Cardiac muscle cell (in vitro differentiated cells and primary cell): ENCODE data around the gene PDS5B. TPM values are rescaled to one million over a fixed set of nuclear protein-coding genes. Genes with fewer than 3 reads are reported as not detected.

ENCODE experiments used
- DNase-seq, 2 donors: peaks; one replicate each; pipeline versions ENCODE4 v3.0.0 to v3.0.0-alpha.2; 2010 to 2017; ENCODE audit warnings: low read depth in 1 of 2, low spot score in 1 of 2
- H3K27ac ChIP-seq: fragments of 200-600 bp; sonication (generic); 2 replicates; pipeline ENCODE4 v1.5.1; 2016
- H3K27me3 ChIP-seq: fragments of 200-600 bp; sonication (generic); 2 replicates; pipeline ENCODE4 v1.6.0; 2016; ENCODE audit warnings: control low read depth
- H3K36me3 ChIP-seq: fragments of 200-600 bp; sonication (generic); 2 replicates; pipeline ENCODE4 v1.5.1; 2016; ENCODE audit warnings: control low read depth
- H3K4me1 ChIP-seq: fragments of 200-600 bp; sonication (generic); 2 replicates; pipeline ENCODE4 v1.8.1; 2017; ENCODE audit warnings: low read depth, mild to moderate bottlenecking, mixed run types
- H3K4me3 ChIP-seq: fragments of 200-600 bp; sonication (generic); 2 replicates; pipeline ENCODE4 v1.5.1; 2016; ENCODE audit warnings: mild to moderate bottlenecking
- H3K9me3 ChIP-seq: fragments of 200-600 bp; sonication (generic); 2 replicates; pipeline ENCODE4 v1.5.1; 2017; ENCODE audit warnings: low read depth, mild to moderate bottlenecking, control low read depth
- polyA plus RNA-seq: library from polyadenylated mRNA; unstranded; fragments of >200 nt; fragmentation: Nextera tagmentation; extraction: Ambion mirVana; gene quantifications from 2 replicates; pipeline ENCODE4 v1.2.1, GENCODE V29; 2016
- total RNA-seq: library from RNA; depleted of rRNA; stranded (reverse); fragments of >200 nt; gene quantifications from 2 replicates; pipeline ENCODE4 v1.2.3, GENCODE V29; 2016
- TF ChIP-seq, protein P1 (sequence below): IDR thresholded peaks from 2 replicates; pipeline ENCODE4 v1.5.1; 2012; ENCODE audit warnings: low read depth, mild to moderate bottlenecking, low read length

The PDS5B gene
- total and polyA plus RNA-seq, 2 experiments from 2014 or later: 18.4 to 26.2 TPM

DNA sequence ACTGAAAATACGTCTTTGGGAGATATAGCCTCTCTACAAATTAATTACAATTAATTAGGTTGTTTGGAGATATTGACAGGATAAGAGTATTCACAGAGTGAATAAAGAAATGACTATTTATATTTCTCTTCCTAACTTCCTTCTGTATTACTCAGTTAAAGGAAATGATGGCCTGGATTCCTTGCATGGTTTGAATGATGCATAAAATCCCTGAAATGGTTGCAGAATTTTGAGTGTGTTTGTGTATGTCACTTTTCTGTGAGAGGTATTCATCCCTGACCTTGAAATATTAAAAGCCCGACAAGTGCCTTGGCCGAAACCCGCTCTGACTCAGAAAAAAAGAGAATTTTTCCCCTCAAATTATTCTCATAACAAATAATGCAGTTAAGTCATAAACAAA, 90.0 kb downstream of the PDS5B start:
- TF ChIP-seq, protein P1, sequence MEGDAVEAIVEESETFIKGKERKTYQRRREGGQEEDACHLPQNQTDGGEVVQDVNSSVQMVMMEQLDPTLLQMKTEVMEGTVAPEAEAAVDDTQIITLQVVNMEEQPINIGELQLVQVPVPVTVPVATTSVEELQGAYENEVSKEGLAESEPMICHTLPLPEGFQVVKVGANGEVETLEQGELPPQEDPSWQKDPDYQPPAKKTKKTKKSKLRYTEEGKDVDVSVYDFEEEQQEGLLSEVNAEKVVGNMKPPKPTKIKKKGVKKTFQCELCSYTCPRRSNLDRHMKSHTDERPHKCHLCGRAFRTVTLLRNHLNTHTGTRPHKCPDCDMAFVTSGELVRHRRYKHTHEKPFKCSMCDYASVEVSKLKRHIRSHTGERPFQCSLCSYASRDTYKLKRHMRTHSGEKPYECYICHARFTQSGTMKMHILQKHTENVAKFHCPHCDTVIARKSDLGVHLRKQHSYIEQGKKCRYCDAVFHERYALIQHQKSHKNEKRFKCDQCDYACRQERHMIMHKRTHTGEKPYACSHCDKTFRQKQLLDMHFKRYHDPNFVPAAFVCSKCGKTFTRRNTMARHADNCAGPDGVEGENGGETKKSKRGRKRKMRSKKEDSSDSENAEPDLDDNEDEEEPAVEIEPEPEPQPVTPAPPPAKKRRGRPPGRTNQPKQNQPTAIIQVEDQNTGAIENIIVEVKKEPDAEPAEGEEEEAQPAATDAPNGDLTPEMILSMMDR: no peak
- Histone ChIP-seq H3K36me3 (peaks cover 20% of the 10 kb centered on the region), H3K27me3 (no peaks in the 10 kb centered on the region), H3K4me3 (no peak overlapping the region), H3K4me1 (no peaks in the 10 kb centered on the region), H3K9me3 (no peaks in the 10 kb centered on the region), H3K27ac (no peak overlapping the region)
- no peak for DNase-seq

DNA sequence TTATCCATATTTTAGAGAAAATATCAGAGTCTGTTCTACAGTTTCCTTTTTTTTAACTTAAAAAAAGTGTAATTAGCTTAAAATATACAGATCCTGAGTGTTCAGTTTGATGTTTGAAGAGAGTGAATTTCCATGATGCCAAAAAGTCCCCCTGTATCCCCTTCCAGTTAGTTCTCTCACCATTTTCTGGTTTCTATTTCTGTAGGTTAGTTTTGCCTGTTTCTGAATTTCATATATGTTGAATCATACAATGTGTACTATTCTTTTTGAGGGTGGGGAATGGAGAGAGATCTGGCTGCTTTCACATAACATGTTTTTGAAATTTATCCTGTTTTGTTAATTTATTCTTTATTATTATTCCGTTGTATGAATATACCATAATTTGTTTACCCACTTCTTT, 95.9 kb downstream of the PDS5B start:
- DNase-seq: no peak
- no peaks in the 10 kb centered on the region for H3K27me3 ChIP-seq
- H3K4me1 ChIP-seq: no peaks in the 10 kb centered on the region
- TF ChIP-seq, protein P1: no peak
- no peak overlapping the region for H3K4me3 ChIP-seq
- no peaks in the 10 kb centered on the region for H3K9me3 ChIP-seq
- no peak overlapping the region for H3K27ac ChIP-seq
- H3K36me3 ChIP-seq: peaks cover 11% of the 10 kb centered on the region

DNA sequence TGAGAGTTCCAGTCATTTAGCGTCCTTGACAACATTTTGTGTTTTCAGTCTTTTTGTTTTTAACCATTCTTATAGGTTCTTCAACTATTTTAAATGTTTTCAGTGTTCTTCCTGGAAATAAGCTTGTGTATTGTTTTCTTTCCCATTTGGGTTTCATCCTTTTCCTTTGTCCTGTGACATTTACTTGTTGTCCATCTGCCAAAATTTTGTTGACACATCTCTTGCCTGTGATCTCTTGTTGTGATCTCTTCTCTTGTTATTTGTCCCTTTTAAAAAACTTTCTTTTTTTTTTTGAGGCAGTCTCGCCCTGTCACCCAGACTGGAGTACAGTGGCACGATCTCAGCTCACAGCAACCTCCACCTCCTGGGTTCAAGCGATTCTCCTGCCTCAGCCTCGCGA, 96.5 kb downstream of the PDS5B start:
- Histone ChIP-seq H3K36me3 (peaks cover 11% of the 10 kb centered on the region), H3K9me3 (no peaks in the 10 kb centered on the region), H3K27ac (no peak overlapping the region), H3K4me3 (no peak overlapping the region), H3K27me3 (no peaks in the 10 kb centered on the region), H3K4me1 (no peaks in the 10 kb centered on the region)
- no peak for DNase-seq
- TF ChIP-seq, protein P1: no peak

DNA sequence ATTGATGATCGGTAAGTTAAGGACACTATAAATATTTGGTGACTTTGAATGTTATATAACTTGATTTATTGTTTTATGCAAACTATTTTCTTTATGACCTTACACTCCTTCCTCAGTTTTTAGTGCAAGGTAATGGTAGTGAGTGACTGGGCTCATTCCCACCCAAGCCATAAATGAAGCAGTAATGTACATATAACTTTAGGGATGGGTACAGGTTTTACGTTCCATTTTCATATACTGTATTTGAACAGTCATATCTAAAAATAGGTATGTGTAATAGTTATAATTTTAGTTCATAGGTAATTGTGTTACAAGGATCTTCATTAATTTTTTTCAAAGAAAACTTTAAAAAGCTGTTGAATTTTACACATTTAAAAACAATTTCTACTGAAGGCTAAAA, 101.0 kb downstream of the PDS5B start:
- DNase-seq: no peak
- Histone ChIP-seq H3K27ac (no peak overlapping the region), H3K27me3 (no peaks in the 10 kb centered on the region), H3K4me1 (no peaks in the 10 kb centered on the region), H3K36me3 (no peaks in the 10 kb centered on the region), H3K4me3 (no peak overlapping the region), H3K9me3 (no peaks in the 10 kb centered on the region)
- TF ChIP-seq, protein P1: no peak

DNA sequence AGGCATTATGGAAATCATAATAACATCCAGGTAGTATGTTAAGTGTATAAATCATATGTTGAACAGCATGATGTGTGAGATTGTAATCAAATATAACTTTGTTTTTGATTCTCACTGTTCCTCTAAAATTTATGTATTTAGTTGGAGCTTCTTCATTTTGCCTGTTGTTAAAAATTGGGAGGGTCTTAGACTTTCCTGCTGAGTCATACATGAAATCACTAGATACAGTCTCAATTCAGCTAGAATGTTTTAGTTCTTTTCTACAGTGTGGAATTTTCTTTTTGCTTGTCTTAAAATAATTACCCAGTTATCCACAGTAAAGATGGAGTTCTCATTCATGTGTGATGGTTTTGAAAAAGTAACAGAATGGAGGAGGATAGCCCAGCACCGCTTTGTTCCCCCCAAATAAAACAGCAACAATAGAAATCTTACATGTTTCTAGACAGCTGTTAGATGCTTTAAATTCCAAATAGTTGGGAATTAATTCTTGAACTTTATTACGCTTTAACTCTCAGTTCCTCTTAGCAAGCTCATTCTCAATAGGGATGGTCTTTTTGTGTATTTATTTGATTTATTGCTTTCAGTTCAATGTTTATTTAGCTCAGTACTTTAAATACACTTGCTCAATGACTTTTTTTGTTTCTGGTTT, 109.5 kb downstream of the PDS5B start:
- no peaks in the 10 kb centered on the region for H3K9me3 ChIP-seq
- no peak overlapping the region for H3K4me3 ChIP-seq
- peak in 1 of 2 donors; percentile 3 for DNase-seq
- no peak overlapping the region for H3K27ac ChIP-seq
- peaks cover 13% of the 10 kb centered on the region for H3K36me3 ChIP-seq
- H3K27me3 ChIP-seq: no peaks in the 10 kb centered on the region
- H3K4me1 ChIP-seq: no peaks in the 10 kb centered on the region
- TF ChIP-seq, protein P1: no peak
